ENCODE measurements around the gene REC8. TPM values are rescaled to one million over a fixed set of nuclear protein-coding genes. Genes with fewer than 3 reads are reported as not detected.

The REC8 gene
- total RNA-seq, 1 experiment from 2014 or later: 1.4 TPM

- DNase-seq (ENCODE audit: extremely low read depth, low read depth): no peak
Measured at GRCh38 chr14:24157331-24157730, 14.5 kb upstream of the REC8 start.

GRCh38 chr14:24159777-24160498 lies 11.9 kb upstream of the REC8 start:
- DNase-seq (ENCODE audit: extremely low read depth, low read depth): no peak

GRCh38 chr14:24160499-24160849 lies 11.4 kb upstream of the REC8 start:
- DNase-seq (ENCODE audit: extremely low read depth, low read depth): no peak

GRCh38 chr14:24160850-24161804 lies 10.8 kb upstream of the REC8 start, which contains the start of gene IRF9:
Gene IRF9 (plus strand): TSS chr14:24161265. CDS start chr14:24162145, 880 bp downstream.
- DNase-seq (ENCODE audit: extremely low read depth, low read depth): peak; percentile 95

DNA sequence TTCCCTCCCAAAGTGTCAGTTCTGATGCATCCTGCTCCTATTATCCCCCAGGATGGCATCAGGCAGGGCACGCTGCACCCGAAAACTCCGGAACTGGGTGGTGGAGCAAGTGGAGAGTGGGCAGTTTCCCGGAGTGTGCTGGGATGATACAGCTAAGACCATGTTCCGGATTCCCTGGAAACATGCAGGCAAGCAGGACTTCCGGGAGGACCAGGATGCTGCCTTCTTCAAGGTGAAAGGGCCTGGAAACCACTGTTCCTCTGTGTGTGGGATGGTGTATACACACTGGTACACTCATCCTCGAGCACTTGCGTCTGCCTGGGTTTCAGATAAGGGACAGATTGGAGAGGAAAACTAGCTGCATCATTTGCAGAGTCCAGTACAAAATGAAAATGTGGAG lies 9.8 kb upstream of the REC8 start:
- no peak for DNase-seq (ENCODE audit: extremely low read depth, low read depth)

GRCh38 chr14:24164518-24164991 lies 7.3 kb upstream of the REC8 start:
- DNase-seq (ENCODE audit: extremely low read depth, low read depth): no peak

DNA sequence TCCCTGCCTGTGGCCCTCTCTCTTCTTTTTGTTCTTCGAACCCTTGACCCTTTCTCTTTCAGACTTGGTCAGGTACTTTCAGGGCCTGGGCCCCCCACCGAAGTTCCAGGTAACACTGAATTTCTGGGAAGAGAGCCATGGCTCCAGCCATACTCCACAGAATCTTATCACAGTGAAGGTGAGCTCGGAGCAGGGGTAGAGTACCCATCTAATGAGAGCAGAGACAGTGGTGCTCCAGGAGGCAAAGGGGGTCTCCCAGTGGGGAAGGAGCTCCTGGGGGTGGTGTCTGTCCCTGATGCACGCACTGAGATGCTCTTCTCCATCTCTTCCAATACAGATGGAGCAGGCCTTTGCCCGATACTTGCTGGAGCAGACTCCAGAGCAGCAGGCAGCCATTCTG lies 6.1 kb upstream of the REC8 start:
- no peak for DNase-seq (ENCODE audit: extremely low read depth, low read depth)

DNA sequence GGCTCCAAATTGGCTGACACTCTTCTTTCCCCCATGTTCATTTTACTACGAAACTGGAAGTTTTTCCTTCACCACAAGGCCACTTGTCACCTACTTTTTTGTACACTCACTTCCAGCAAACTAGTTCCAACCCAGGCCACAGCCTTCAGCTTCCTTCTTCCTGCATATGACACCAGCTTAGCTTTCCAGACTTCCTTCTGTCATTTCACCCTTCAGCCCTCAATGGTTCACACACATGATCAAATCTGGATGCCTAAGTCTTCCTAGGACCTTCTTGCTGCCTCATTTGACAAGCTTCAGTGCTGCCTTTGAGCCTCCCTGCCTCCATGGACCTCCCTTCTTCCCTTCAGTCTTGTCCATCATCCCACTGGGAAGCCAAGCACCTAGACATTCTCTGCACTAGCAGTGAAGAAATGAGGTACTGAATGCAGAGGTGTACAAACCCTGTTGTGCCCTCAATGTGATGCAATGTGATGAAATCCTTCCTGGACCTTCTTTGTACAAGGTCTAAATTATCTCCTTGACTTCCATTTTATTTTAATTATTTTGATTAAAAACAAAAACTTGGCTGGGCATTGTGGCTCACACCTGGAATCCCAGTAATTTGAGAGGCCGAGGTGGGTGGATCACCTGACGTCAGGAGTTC lies 4.3 kb upstream of the REC8 start:
- peak; percentile 22 for DNase-seq (ENCODE audit: extremely low read depth, low read depth)

DNA sequence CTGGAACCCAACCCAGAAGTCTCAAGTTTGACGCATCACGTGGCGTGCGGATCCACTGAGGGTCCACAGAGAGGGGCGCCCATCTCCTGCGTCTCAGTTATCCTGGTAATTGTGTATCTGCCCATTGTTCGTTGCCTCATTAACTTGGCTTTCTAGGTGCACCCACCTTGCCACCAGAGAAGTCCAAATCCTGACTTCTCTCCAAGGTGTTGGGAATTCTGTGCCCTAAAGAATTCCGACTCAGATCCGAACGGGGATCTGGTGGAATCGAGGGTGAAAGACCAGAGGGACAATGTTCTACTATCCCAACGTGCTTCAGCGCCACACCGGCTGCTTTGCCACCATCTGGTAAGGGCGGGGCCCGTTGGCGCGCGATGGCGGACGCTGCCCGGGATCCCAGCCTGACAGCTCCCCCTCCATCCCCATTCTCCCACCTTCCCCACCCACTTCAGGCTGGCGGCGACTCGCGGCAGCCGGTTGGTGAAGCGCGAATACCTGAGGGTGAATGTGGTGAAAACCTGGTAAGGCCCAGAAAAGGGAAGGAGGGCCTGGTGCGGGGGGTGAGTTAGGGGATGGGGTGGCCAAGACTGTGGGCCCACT lies 481 bp downstream of the REC8 start:
- DNase-seq (ENCODE audit: extremely low read depth, low read depth): no peak

DNA sequence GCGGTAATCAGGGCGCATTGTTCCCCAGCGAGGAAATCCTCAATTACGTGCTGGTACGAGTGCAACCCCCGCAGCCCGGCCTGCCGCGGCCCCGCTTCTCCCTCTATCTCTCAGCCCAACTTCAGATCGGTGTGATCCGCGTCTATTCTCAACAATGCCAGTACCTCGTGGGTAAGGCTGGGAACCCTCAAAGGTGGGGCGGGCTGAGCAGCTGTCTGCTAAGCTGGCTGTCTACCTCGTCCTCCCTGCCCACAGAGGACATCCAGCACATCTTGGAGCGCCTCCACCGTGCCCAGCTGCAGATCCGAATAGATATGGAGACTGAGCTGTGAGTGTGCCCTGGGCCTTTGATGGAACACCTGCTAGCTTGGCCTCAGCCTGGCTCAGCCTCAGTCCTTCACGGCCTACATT lies 996 bp downstream of the REC8 start:
- DNase-seq (ENCODE audit: extremely low read depth, low read depth): no peak

- no peak for DNase-seq (ENCODE audit: extremely low read depth, low read depth)
Measured at GRCh38 chr14:24176599-24176998, 4.7 kb downstream of the REC8 start.

DNA sequence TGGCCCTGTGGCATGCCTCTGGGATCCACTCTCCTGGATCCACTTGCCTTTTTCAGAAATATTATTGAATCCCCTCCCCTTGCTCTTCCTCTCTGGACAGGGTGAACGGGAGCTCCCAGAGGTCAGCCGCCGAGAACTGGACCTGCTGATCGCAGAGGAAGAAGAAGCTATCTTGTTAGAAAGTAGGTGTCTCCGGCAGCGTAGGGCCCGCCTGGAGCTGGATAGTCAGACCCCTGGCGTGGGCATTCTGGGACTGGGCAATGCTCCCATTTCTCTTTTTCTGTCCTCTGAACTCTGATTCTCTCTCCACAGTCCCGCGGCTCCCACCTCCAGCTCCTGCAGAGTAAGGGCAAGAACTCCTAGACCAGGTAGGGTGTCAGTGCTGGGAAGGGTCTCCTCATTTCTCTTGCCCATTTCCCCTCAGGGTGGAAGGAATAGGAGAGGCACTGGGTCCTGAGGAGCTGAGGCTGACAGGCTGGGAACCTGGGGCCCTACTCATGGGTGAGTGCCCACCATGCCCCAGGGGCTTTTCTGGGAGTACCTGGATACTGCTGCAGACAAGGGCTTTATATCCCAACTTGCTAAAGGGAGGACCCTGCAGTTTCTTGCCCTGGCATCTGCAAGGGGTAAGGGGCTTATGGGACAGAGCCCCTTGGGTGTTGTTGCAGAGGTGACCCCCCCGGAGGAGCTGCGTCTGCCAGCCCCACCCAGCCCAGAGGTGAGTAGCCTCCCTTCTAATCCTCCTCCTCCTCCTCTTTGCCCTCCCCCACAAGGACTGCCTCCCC lies 5.4 kb downstream of the REC8 start:
- DNase-seq (ENCODE audit: extremely low read depth, low read depth): no peak

GRCh38 chr14:24177891-24178290 lies 6.0 kb downstream of the REC8 start:
- DNase-seq (ENCODE audit: extremely low read depth, low read depth): no peak

GRCh38 chr14:24178399-24179178 lies 6.7 kb downstream of the REC8 start:
- no peak for DNase-seq (ENCODE audit: extremely low read depth, low read depth)

DNA sequence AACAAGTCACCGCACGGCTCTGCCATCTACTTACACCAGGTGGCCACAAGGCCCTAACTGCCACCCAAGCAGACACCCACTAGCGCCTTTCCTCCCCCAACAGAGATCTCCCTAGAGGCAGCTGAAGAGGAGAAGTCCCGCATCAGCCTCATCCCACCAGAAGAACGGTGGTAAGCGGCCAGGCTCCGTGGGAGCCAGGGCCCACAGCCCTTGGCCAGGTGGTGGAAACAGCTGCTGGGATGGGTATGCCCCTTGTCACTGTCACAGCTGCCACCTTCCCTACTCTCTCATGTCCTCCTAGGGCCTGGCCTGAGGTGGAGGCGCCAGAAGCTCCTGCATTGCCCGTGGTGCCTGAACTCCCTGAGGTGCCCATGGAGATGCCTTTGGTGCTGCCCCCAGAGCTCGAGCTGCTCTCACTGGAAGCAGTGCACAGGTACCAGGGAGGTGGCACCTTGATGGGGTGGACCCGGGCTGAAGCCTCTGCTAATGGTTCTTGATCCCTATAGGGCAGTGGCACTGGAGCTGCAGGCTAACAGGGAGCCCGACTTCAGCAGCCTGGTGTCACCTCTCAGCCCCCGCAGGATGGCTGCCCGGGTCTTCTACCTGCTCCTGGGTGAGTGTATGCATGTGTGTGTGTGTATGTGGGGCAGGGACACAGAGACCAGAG lies 7.5 kb downstream of the REC8 start:
- no peak for DNase-seq (ENCODE audit: extremely low read depth, low read depth)

DNA sequence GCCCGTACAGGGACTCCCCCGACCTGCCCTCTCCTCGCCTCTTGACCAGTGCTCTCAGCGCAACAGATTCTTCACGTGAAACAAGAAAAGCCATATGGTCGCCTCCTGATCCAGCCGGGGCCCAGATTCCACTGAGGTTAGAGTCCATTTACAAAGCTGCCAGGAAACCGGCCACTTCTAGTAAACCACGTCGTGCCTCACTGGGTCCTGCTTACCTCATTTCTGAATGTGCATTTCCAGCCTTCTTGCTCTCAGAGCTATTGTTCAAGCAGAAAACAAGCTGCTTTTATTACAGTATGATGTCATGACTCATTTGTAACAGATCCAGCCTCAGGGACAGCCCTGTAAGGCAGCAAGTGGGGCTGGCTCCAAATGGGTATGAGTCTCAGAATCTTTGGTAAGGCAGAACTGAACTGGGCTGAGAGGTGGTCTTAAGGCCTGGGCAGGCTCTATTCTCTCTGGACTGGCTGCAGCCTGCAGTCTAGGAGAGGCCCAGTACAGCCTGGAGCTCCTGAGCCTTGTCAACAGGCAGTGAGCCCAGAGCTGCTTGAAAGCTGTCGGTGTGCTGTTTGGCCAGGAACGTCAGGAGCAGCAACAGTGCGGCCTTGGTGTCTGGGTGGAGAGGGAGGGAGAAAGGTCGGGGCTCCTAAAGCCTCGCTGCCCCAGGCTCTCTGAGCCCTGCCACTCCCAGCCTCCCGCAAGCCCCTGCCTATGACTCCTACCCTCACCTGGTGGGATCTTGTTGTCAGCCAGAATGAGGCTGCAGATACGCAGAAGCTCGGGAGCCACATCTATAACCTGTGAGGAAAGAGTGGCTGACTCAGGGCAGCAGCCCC lies 8.3 kb downstream of the REC8 start:
- DNase-seq (ENCODE audit: extremely low read depth, low read depth): no peak

DNA sequence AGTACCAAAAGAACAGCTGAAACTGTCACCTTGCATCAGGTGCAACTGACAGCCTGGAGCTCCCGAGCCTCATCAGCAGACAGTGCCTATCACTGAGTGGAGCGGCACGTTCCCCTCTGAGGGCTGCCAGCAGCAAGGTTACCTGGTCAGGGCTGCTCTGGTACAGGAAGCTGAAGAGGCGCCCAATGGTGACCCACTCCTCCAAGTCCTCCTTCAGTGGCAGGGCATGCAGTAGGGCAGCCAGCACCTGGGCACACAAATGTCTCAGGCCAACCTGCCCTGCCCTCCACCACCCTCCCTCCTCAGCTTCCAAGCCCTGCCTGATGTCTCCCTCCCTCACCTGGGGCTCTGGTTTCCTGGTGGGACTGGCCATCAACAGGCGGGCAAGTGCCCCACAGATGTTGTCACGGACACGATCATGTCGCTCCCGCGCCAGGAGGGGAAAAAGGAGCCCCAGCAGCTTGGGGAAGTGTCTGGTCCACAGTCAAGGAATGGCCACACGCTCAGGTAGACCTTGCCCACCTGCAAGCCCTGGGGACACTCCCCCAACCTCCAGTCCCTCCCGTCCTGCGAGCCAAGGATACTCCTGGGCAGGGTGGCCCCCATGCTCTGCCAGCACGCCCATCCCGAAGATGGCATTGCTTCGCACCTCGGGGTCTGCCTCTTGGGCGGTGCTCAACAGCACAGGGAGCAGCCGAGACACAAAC lies 9.6 kb downstream of the REC8 start:
- no peak for DNase-seq (ENCODE audit: extremely low read depth, low read depth)
